HCT116 (cell line): ENCODE measurements around the gene CLASP1.

ENCODE experiments used
- POLR2A ChIP-seq: IDR thresholded peaks from 2 replicates; pipeline ENCODE4 v1.7.0; 2011; ENCODE audit warnings: borderline replicate concordance; ENCODE audit not compliant: insufficient read depth, insufficient read length; ENCODE audit errors: extremely low read depth
- TF ChIP-seq, protein P1 (sequence below), 3 experiments: fragments of 200-600 bp in 1 of 3; sonication (generic) in 1 of 3; IDR thresholded peaks in 2 of 3; conservative IDR thresholded peaks in 1 of 3; 2 replicates each; pipeline ENCODE4 v1.5.1; 2012 to 2017; ENCODE audit warnings: low read depth in 2 of 3, low read length in 2 of 3, antibody characterized with exemption in 1 of 3, borderline replicate concordance in 1 of 3, control low read depth in 1 of 3, mild to moderate bottlenecking in 1 of 3, mixed read lengths in 1 of 3, mixed run types in 1 of 3, moderate library complexity in 1 of 3; ENCODE audit not compliant: insufficient read depth in 1 of 3

DNA sequence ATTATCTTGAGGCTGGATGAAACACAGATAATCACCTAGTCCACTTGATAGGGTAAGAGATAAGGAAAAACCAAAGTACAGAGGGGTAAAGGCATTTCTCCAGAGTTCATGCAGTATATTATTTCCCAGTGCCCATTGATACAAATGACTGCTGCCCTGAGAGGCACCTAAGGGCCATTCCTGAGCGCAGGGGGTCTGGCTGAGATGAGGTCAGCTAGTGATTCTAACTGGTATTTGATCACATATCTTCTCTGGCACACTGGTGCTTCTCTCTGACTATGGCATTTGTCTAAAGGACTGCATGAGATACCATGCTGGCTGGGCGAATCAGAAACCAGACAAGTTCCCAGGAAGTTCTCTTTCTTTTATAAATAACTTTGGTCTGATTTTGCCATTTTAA lies 291.0 kb downstream of the CLASP1 start:
- TF ChIP-seq POLR2A: no peak
- TF ChIP-seq, protein P1, sequence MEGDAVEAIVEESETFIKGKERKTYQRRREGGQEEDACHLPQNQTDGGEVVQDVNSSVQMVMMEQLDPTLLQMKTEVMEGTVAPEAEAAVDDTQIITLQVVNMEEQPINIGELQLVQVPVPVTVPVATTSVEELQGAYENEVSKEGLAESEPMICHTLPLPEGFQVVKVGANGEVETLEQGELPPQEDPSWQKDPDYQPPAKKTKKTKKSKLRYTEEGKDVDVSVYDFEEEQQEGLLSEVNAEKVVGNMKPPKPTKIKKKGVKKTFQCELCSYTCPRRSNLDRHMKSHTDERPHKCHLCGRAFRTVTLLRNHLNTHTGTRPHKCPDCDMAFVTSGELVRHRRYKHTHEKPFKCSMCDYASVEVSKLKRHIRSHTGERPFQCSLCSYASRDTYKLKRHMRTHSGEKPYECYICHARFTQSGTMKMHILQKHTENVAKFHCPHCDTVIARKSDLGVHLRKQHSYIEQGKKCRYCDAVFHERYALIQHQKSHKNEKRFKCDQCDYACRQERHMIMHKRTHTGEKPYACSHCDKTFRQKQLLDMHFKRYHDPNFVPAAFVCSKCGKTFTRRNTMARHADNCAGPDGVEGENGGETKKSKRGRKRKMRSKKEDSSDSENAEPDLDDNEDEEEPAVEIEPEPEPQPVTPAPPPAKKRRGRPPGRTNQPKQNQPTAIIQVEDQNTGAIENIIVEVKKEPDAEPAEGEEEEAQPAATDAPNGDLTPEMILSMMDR (IDR thresholded peaks at IDR 0.05 in 2 of 3, conservative IDR thresholded peaks at IDR 0.05 in 1 of 3; ENCODE audit: borderline replicate concordance in 1 of 3, insufficient read depth in 1 of 3, low read depth in 2 of 3, low read length in 2 of 3): no peak
